Prostate gland (tissue), 2 donors: ENCODE data around the gene HAPSTR1. TPM values are rescaled to one million over a fixed set of nuclear protein-coding genes. Genes with fewer than 3 reads are reported as not detected.

ENCODE experiments used
- DNase-seq: peaks from one replicate; pipeline ENCODE4 v3.0.0-alpha.2; 2019; ENCODE audit warnings: low spot score
- H3K27ac ChIP-seq, 2 donors: fragments of 200-600 bp; sonication (generic); 2 replicates each; pipeline ENCODE4 v1.5.1; 2017 to 2019
- H3K27me3 ChIP-seq: fragments of 200-600 bp; sonication (generic); replicated peaks from 2 replicates; pipeline ENCODE4 v1.5.1; 2019; ENCODE audit not compliant: insufficient read depth
- H3K36me3 ChIP-seq, 2 donors: fragments of 200-600 bp; sonication (generic); 1 replicate in 1 of 2; 2 replicates in 1 of 2; pipeline versions ENCODE4 v1.5.1 to v1.8.1; 2017 to 2019
- H3K4me1 ChIP-seq: fragments of 200-600 bp; sonication (generic); replicated peaks from 2 replicates; pipeline ENCODE4 v1.5.1; 2019
- H3K4me3 ChIP-seq, 2 donors: fragments of 200-600 bp; sonication (generic); 2 replicates each; pipeline ENCODE4 v1.5.1; 2017 to 2019
- H3K9me3 ChIP-seq: fragments of 200-600 bp; sonication (generic); 2 replicates; pipeline ENCODE4 v1.5.1; 2017
- POLR2A ChIP-seq: fragments of 450-650 bp; IDR thresholded peaks from one replicate; pipeline ENCODE4 v1.6.1; 2016; ENCODE audit warnings: antibody characterized with exemption, mild to moderate bottlenecking
- POLR2AphosphoS5 ChIP-seq: sonication (generic); formaldehyde crosslinking; IDR thresholded peaks from one replicate; pipeline ENCODE4 v1.6.1; 2017; ENCODE audit warnings: antibody characterized with exemption
- WGBS: methylation state at CpG from one replicate; pipeline ENCODE4 v1.1.5; 2018; 5-methylcytosine and 5-hydroxymethylcytosine counted together
- intact Hi-C: fragments of 100-400 bp; cut with DNase I; formaldehyde crosslinking; loops from one replicate; pipeline ENCODE4 v1.14.2; 2022
- total RNA-seq, 2 donors: library from RNA; depleted of rRNA; stranded (reverse); fragments of >200 nt; gene quantifications; one replicate each; pipeline ENCODE4 v1.1.0, GENCODE V29; 2016
- TF ChIP-seq, protein P1 (sequence below), 4 experiments: fragments of 200-600 bp in 2 of 4; fragments of 450-650 bp in 2 of 4; sonication (generic) in 2 of 4; IDR thresholded peaks; 1 replicate in 3 of 4; 2 replicates in 1 of 4; pipeline ENCODE4 v1.5.1; 2016 to 2019; ENCODE audit warnings: antibody characterized with exemption in 4 of 4, mild to moderate bottlenecking in 2 of 4, moderate library complexity in 2 of 4

HAPSTR1 gene
- total RNA-seq, 2 donors from 2014 or later = 45.5 to 68.6 TPM

DNA sequence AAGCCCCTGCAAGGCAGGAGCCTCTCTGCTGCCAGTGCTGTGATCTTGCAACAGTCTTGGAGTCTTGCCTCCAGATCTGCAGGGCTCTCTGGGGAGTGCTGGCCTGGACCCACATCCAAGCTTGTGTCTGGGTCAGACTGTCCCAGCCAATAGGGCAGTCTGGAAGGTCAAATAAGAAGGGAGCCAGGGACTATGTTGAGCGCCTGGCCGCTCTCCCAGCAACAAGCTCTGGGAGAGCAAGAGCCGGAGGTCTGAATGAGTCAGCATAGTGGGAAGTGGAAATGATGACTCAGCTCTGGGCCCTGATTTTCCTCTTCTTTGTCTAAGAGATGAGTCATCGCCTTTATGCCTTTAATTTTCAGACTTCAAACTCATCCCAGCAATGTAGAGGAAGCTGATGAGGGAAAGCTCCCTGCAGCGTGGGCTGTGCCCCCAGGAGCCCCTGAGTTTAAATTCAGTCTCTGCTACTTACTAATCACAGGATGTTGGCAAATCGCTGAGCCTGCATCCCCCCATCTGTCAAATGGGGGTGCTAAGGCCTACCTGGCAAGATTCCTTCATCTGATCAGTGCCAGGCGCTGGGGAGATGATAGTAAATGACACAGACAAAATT is 43.6 kb upstream of the HAPSTR1 start:
- Histone ChIP-seq H3K4me3 (no peak overlapping the region), H3K9me3 (no peaks in the 10 kb centered on the region), H3K27ac (peak overlapping the region in 1 of 2 donors; percentile 55), H3K4me1 (no peaks in the 10 kb centered on the region), H3K36me3 (no peaks in the 10 kb centered on the region), H3K27me3 (no peaks in the 10 kb centered on the region)
- intact Hi-C loops = no loop called here
- TF ChIP-seq POLR2A (no peak), POLR2AphosphoS5 (peak; percentile 85)
- peak; percentile 66 for DNase-seq
- WGBS = 20% methylated on average over 7 of the region's 7 CpGs

DNA sequence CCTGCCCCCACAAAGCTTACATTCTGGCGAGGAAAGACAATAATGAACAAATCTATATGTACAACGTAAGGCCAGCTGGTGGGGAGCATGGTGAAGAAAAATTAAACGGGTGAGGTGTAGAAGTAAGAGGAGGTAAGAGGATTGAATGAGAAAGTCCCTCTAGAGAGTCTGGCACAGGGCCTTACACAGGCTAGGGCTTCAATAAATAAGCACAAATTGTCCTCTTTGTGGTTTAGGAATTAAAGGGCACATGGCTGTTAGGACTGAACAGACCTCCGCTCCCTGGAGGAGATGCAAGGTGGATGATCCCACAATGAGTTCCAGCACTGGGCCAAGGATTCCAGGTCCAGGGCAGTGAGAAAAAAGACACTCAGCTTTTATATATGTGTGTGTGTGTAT is 43.1 kb upstream of the HAPSTR1 start:
- TF ChIP-seq POLR2AphosphoS5 = no peak
- TF ChIP-seq, protein P1, sequence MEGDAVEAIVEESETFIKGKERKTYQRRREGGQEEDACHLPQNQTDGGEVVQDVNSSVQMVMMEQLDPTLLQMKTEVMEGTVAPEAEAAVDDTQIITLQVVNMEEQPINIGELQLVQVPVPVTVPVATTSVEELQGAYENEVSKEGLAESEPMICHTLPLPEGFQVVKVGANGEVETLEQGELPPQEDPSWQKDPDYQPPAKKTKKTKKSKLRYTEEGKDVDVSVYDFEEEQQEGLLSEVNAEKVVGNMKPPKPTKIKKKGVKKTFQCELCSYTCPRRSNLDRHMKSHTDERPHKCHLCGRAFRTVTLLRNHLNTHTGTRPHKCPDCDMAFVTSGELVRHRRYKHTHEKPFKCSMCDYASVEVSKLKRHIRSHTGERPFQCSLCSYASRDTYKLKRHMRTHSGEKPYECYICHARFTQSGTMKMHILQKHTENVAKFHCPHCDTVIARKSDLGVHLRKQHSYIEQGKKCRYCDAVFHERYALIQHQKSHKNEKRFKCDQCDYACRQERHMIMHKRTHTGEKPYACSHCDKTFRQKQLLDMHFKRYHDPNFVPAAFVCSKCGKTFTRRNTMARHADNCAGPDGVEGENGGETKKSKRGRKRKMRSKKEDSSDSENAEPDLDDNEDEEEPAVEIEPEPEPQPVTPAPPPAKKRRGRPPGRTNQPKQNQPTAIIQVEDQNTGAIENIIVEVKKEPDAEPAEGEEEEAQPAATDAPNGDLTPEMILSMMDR (IDR thresholded peaks at IDR 0.05) = no peak
- no peak for TF ChIP-seq POLR2A
- WGBS = 68% methylated on average over 4 of the region's 4 CpGs
- no peak for DNase-seq
- intact Hi-C loops = no loop called here
- Histone ChIP-seq H3K36me3 (no peaks in the 10 kb centered on the region), H3K27ac (peak overlapping the region in 1 of 2 donors; percentile 55), H3K4me3 (no peak overlapping the region), H3K9me3 (no peaks in the 10 kb centered on the region), H3K27me3 (no peaks in the 10 kb centered on the region), H3K4me1 (no peaks in the 10 kb centered on the region)

DNA sequence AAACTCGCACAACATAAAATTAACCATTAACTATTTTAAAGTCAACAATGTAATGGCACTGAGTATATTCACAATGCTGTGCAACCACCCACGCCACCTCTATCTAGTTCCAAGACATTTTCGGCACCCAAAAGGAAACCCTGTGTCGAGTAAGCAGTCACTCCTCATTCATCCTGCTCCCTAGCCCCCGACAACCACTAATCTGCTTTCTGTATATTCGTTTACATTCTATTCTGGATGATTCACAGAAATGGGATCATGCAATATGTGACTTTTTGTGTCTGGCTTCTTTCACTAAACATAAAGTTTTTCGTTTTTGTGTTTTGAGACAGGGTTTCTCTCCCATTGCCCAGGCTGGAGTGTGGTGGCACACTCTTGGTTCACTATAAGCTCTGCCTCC is 42.2 kb upstream of the HAPSTR1 start:
- Histone ChIP-seq H3K4me3 (no peak overlapping the region), H3K4me1 (no peaks in the 10 kb centered on the region), H3K27me3 (no peaks in the 10 kb centered on the region), H3K36me3 (no peaks in the 10 kb centered on the region), H3K27ac (no peak overlapping the region), H3K9me3 (no peaks in the 10 kb centered on the region)
- DNase-seq = no peak
- 77% methylated on average over 7 of the region's 7 CpGs for WGBS
- no peak for TF ChIP-seq POLR2AphosphoS5
- TF ChIP-seq, protein P1 (IDR thresholded peaks at IDR 0.05) = no peak
- no peak for TF ChIP-seq POLR2A
- intact Hi-C loops = no loop called here

DNA sequence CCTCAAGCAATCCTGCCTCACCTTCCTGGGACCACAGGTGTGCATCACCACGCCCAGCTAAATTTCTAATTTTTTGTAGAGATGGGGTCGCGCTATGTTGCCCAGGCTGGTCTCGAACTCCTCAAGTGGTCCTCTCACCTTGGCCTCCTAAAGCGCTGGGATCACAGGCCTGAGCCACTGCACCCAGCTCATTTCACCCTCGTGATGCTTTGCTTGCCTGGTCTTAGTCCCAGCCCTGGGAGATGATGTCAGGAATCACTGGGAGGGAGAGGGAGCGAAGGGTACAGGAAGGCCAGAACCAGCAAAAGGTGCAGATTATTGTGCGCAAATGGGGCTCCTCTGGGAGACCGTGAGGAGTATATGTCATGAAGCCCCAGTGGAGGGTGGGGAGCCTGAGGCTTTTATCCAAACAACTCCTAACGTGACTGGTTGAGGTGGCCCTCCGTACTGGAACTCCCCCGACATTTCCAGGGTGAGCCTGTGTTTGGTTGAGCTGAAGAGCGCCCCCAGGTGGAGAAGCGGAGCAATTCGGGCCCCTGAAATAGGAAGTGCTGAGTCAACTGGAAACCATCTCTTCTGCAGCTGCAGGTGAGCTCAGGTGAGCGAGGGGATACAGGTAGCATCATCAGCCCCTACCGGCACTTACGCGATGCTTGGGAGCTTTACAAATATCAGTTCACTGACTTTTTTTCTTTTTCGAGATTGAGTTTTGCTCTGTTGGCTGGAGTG is 41.2 kb upstream of the HAPSTR1 start:
- H3K27ac ChIP-seq = no peak overlapping the region
- no peaks in the 10 kb centered on the region for H3K9me3 ChIP-seq
- no peaks in the 10 kb centered on the region for H3K4me1 ChIP-seq
- H3K36me3 ChIP-seq = no peaks in the 10 kb centered on the region
- H3K4me3 ChIP-seq = no peak overlapping the region
- intact Hi-C loops = no loop called here
- H3K27me3 ChIP-seq = no peaks in the 10 kb centered on the region
- no peak for TF ChIP-seq POLR2AphosphoS5
- TF ChIP-seq, protein P1 (IDR thresholded peaks at IDR 0.05) = peak in 1 of 4 experiments; percentile 14
- 66% methylated on average over 20 of the region's 20 CpGs for WGBS
- no peak for DNase-seq

DNA sequence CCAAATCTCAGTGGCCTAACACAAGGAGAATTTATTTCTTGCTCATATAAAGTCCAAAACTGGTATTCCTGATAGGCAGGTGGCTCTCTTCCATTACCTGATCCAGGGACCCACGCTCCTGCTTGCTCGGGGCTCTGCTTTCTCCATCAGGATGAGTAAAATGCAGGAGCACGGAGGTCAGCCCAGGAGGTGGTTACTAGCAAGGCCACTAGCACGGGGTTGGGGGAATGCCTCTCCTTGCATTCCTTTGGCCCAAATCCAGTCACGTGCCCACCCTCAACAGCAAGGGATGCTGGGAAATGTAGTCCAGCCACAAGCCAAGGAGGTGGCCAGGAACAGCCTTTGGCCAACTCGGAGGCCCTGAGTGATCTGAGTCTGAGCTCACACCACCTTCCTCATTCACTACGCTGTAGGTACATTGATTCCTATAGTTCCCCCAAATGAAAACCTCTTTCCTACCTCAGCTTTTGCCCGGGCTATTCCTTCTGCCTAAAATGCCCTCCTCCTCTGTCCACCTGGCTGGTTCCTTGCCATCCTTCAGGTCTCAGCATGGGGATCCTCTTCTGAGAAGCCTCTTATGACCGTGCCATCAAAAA is 38.3 kb upstream of the HAPSTR1 start:
- 28% methylated on average over 9 of the region's 9 CpGs for WGBS
- Histone ChIP-seq H3K9me3 (no peaks in the 10 kb centered on the region), H3K4me1 (no peaks in the 10 kb centered on the region), H3K27me3 (no peaks in the 10 kb centered on the region), H3K27ac (no peak overlapping the region), H3K4me3 (no peak overlapping the region), H3K36me3 (no peaks in the 10 kb centered on the region)
- DNase-seq = no peak
- intact Hi-C loops = no loop called here
- no peak for TF ChIP-seq POLR2A
- TF ChIP-seq, protein P1 (IDR thresholded peaks at IDR 0.05) = no peak
